ENCODE measurements around the gene ATAD3A.

The ATAD3A gene

GRCh38 chr1:1582585-1583346 lies 70.8 kb downstream of the ATAD3A start:
- DNase-seq (ENCODE audit: low read depth in 2 of 2): no peak

- DNase-seq (ENCODE audit: low read depth in 2 of 2): no peak
These were observed 71.5 kb downstream of the ATAD3A start for GRCh38 chr1:1583347-1584010.
